Activated naive CD4-positive, alpha-beta T cell treated with anti-CD3 and anti-CD28 coated beads, Interleukin-2, amount 50 U/mL, for 16 hours (primary cell): Measurements from ENCODE around the gene HAX1.
A peak's percentile ranks its signal among the peaks of the same experiment; 100 is the strongest.
"Not testable (repeated sequence)": the region's sequence is repeated elsewhere in the genome, so short reads cannot be mapped to it uniquely, and the experiment has no call there.

Source experiments
- DNase-seq: peaks from one replicate; pipeline ENCODE4 v3.0.0-alpha.2; 2020

HAX1 gene

DNA sequence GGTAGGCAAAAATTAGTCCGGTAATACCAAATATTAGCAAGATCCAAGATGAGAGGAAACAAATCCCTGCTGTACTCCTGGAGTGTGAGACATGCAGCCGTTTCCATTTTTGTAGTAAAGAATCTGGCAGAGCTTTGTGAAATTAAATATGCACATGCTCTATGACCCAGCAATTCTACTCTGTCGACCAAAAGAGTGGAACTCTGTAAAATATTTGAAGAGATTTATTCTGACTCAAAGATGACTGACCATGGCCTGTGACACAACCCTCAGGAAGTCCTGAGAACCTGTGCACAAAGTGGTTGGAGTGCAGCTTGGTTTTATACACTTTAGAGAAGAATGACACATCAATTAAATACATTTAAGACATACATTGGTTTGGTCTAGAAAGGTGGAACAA is 16.2 kb downstream of the HAX1 start:
- DNase-seq, result no peak

DNA sequence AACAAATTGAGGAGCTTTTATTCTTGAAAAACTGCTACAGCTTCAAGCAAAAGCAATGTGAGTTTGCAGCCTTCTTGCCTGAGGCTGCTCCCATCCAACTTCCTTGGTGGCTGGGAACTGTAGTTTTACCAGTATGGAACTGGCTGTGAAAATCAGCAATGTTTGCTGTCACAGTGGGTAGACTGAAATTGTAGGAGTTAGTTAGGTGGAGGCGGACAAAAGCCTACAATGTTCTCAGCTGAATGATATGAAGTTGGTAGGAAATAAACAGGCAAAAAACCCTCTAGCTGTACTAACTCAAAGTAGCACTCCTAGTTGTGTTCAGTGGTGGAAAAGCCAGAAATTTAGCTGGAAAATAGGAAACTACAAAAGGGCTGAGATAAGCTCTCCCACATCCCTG is 18.5 kb downstream of the HAX1 start:
- DNase-seq, result no peak

DNA sequence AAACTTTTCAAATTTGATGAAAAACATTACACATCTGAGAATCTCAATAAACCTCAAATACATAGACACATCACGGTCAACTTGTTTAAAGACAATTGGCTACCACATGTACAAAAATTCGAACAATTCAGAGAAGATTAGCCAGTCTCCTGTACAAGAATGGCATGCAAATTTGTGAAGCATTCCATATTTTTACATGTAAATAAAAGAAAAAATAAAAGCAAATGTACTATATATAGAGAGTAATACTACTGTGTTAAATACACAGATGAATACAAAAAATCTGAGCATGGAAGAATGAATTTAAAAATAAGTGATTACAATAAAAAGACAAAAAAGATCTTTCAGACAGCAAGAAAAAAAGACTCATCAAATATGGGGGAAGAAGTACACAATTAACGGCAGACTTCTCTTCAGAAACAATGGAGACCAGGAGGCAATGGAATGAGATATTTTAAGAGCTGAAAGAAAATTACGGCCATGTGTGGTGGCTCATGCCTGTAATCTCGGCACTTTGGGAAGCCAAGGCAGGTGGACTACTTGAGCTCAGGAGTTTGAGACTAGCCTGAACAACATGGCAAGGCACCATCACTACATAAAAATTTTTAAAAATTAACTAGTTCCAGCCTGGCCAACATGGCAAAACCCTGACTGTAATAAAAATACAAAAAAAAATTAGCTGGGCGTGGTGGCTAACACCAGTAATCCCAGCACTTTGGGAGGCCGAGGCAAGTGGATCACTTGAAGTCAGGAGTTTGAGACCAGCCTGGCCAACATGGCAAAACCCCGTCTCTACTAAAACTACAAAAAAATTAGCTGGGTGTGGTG is 23.2 kb downstream of the HAX1 start:
- DNase-seq, result no peak

DNA sequence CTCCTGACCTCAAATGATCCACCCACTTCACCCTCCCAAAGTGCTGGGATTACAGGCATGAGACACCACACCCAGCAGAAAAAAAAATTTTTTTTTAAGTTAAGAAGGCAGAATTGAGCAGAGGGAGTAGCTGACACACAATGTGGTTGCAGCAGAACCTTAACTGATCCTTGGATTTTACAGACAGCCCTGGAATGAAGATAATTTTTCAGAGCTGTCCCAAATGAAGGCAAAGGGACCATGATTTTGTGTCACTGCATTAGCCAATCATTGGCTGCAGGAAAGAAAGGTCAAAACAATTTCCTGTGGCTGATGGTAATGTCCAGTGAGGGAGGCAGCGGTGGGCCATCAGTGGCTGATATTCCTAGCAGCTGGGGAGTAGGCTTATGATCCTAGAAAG is 29.2 kb downstream of the HAX1 start:
- no peak for DNase-seq

DNA sequence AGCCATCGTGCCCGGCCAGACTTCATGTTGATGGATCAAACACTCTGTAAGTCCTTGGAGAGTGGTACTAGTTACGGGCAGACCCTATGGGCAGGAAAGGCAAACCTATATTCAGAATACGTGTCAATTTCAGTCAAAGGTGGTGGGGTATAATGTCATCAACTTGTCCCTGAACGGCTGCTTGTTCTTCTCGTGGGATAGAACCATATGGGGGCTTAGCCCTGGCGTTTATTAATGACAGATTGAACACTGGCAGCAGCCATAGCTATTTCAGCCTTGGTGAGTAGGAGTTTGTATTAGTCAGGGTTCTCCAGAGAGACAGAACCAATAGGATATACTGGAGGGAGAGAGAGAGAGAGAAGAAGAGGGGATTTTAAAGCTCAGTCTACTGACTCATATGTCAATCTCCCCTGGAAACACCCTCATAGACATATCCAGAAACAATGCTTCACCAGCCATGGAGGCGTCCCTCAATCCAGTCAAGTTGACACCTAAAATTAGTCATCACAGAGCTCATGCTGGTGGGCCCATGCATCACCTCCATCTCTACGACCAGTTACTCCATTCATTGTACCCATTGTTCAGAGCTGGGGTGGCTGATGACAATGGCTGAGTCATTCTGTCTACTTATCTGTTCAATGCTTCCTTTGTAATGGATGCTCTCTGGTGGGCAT is 32.4 kb downstream of the HAX1 start:
- DNase-seq, result peak; percentile 39

DNA sequence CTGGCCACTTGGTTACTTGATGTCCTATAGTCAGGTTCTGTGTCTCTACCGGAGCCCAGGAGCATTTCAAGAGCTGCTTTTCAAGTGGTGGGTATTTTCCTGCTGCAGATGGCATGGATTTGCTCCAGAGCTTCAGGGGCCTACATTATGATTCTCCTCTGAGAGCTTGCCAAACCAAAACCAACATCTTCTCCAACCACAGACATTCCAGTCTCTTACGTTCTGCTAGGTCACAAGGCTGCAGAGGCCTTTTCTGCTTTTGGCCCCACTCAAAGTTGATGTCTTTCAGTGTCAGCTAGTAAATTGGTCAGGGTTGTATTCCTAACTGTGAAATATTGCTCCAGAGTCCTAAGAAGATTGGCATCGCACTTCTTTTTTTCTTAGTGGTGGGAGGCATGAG is 33.7 kb downstream of the HAX1 start:
- DNase-seq, result no peak

DNA sequence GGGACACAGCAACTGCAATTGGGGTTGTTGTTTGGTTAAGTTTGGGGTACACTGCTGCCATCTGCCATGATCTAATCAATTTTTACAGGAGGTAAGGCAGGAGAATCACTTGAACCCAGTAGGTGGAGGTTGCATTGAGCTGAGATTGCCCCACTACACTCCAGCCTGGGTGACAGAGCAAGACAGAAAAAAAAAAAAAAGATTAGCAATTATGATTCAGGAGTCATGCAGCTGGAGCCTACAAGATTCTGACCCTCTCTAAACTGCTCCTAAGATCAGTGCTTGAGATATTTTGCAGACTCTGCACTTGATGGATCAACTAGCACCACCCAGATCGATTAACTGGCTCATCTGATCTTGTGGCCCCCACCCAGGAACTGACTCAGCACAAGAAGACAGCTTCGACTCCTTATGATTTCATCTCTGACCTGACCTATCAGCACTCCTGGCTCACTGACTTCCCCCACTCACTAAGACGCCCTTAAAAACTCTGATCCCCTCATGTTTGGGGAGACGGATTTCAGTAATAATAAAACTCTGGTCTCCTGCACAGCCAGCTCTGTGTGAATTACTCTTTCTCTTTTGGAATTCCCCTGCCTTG is 35.3 kb downstream of the HAX1 start:
- DNase-seq, result not testable (repeated sequence)

DNA sequence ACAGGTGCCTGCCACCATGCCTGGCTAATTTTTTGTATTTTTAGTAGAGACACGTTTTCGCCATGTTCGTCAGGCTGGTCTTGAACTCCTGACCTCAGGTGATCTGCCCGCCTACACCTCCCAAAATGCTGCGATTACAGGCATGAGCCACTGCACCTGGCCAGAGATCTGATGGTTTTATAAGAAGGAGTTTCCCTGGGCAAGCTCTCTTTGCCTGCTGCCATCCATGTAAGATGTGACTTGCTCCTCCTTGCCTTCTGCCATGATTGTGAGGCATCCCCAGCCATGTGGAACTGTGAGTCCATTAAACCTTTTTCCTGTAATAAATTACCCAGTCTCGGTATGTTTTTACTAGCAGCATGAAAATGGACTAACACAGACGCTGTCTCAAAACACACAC is 36.7 kb downstream of the HAX1 start:
- DNase-seq, result not testable (repeated sequence)

DNA sequence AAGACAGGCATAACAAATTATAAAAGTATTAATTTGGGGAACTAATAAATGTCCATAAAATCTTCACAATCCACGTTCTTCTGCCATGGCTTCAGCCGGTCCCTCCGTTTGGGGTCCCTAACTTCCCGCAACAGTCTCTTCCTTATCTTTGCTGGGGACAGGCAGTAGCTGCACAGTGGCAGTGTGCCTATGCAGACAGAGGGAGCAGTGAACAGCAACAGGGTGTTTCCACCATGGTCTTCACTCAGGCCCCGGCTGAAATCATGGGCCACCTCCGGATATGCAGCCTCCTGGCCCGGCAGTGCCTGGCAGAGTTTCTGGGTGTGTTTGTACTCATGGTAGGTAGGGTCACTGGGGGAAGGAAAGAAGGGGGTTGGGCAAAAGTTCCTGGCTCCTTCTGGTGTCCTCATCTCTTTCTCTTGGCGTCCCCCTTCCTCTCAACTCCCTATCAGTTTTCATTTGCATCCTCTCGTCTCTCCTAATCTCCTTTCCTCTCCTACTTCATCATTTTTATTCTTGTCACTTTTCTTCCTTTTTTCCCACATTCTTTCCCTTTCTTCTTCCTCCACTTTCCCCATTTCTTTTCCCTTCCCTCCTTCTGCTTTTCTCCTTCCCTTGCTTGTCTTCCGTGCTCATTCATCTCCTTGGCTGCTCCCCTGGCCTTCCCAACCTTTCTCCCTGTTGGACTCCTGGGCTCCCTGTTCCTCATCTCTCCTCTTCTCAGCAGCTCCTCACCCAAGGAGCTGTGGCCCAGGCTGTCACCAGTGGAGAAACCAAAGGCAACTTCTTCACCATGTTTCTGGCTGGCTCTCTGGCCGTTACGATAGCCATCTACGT is 40.0 kb downstream of the HAX1 start:
- DNase-seq, result not testable (repeated sequence)

DNA sequence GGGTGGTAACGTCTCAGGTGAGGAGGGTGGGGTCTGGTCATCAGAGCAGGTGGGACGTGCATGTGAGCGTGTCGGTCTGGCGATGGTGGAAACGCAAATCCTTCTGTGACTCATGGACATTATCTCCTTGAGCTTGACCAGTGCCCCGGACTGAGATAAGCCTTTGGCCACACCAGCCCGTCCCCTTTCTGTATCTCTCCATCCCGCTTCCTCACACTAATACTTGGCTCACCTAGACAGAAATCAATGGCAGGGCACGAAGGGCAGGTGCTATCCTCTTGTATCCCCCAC is 40.6 kb downstream of the HAX1 start:
- DNase-seq, result no peak

DNA sequence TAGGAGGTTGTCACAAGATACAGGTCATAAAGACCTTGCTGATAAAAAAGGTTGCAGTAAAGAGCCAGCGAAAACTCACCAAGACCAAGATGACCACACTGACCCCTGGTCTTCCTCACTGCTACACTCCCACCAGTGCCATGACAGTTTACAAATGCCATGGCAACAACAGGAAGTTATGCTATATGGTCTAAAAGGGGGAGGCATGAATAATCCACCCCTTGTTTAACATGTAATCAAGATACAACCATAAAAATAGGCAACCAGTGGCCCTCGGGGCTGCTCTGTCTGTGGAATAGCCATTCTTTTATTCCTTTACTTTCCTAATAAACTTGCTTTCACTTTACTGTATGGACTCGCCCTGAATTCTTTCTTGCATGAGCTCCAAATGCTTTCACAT is 41.8 kb downstream of the HAX1 start:
- DNase-seq, result not testable (repeated sequence)

DNA sequence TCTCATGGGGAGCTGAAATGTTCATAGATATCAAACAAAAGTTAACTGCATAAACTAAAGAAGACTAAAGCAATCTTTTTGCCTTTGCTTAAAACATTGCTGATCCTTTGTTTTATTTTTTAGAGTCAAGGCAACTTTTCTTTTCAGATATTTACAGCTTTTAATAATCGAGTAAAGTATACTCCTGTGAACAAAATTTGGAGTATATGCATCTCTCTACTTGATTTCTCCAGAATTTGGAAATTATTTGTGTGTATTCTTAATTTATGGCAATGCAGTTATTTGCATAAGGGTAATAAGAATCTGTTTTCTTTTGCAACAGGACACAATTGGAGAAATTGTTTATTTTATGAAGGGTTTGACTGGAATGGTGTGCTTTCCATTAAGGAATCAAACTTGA is 44.3 kb downstream of the HAX1 start:
- no peak for DNase-seq

DNA sequence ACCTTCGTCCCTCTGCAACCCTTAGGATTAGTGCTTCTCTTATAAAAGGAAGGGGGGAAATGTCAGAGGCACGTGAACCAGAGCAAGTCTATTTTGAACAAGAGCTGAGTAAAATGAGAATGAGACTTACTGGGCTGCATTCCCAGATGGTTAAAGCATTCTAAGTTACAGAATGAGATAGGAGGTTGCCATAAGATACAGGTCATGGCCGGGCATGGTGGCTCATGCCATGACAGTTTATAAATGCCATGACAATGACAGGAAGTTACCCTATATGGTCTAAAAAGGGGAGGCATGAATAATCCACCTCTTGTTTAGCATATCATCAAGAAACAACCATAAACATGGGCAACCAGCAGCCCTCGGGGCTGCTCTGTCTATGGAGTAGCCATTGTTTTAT is 46.0 kb downstream of the HAX1 start:
- DNase-seq, result no peak

DNA sequence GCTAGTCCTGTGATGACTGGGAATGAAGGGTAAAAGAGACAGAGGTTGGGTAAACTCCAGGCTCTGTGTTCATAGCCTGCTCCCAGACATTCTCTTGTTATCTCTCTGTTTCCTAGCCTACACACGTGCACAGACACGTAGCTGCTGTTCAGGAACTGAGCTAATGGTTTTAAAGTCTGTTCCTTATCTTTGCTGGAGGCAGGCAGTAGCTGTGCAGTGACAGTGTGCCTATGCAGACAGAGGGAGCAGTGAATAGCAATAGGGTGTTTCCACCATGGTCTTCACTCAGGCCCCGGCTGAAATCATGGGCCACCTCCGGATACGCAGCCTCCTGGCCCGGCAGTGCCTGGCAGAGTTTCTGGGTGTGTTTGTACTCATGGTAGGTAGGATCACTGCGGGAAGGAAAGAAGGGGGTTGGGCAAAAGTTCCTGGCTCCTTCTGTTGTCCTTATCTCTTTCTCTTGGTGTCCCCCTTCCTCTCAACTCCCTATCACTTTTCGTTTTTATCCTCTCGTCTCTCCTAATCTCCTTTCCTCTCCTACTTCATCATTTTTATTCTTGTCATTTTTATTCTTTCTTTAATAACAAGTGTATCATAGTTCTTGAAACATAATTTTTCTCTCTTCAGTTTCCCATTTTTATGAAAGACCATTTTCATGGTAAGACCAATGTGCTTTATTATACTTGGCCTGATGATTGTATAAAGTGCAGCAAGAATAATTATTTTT is 48.6 kb downstream of the HAX1 start, which contains the start of gene AQP10:
TSS of gene AQP10 (plus strand) at position 212 of the 727 bp plus-strand sequence. CDS start at position 275, 63 bp downstream.
- no peak for DNase-seq

DNA sequence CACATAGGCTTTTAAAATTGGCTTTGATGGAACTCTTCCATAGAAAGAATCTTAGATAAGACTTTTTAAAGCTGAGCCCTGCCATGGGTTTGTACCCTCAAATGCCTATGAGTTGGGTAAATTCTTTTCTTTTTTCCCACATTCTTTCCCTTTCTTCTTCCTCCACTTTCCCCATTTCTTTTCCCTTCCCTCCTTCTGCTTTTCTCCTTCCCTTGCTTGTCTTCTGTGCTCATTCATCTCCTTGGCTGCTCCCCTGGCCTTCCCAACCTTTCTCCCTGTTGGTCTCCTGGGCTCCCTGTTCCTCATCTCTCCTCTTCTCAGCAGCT is 49.1 kb downstream of the HAX1 start:
- not testable (repeated sequence) for DNase-seq

DNA sequence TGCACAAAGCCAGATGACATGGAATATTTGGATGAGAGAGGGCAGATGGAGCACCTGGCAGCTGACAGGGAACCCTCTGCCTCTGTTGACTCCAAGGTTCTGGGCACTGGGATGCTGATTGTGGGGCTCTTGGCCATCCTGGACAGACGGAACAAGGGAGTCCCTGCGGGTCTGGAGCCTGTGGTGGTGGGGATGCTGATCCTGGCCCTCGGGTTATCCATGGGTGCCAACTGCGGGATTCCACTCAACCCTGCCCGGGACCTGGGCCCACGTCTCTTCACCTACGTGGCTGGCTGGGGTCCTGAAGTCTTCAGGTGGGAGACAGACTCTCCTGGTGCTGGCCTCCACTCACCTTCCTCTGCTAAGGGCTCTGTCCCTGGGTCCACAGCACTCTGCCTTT is 51.1 kb downstream of the HAX1 start:
- DNase-seq, result no peak

DNA sequence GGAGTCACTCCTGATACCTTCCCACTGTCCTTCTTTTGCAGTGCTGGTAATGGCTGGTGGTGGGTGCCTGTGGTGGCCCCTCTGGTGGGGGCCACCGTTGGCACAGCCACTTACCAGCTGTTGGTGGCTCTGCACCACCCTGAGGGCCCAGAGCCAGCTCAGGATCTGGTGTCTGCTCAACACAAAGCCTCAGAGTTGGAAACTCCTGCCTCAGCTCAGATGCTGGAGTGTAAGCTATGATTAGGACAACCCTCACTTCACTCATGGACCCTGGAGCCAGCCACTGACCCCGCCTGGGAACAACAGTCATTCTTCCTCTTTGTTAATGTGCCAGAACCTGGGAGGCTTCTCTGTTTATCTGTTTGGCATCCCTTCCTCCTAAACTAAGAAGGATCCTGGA is 51.8 kb downstream of the HAX1 start:
- no peak for DNase-seq

DNA sequence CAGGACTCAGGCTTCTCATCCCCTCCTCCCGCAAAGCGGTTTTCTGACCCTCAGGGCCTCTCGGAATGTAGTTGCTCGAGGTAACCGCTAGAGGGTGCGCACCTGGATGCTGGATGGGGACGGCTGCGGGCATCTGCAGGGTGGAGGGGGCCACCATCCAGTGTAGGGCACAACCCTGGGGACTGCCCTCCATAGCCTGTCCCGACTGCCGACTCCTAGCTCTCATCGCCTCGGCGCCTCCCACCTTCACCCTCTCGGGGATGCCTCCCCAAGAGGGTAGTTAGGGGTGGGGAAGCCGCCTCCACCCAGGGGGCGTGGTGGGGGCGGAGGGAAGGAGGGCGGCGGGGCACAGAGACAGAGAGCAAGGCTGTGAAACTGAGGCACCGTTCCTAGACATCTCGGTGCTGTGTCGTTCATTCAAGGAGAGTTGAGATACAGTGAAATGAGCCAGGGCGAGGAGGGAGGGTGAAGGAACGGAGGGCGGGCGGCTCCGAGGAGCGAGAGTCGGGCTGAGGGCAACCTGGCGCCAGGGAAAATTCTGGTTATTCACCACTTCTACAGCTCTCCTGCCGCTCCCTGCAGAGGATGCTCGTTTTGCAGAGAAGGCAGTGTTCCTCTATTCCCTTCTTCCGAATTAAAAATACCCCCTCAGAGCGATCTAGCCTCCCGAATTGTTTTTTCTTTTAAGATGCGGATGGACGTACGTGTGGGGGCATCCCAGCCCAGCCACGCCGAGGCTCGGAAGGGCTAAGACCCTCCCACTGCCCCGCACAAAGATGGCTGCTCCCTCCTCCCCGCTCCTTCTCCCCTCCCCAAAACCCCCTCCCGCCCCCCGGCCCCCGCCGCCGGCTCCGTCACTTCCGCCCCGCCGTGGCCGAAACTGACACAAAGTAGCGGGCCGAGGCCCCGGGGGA is 52.5 kb downstream of the HAX1 start, which contains the start of gene ATP8B2:
TSS of gene ATP8B2 (plus strand) at position 857 of the 914 bp plus-strand sequence. CDS start 2,617 bp downstream, outside the sequence.
- DNase-seq, result peak; percentile 79
